GM19023 (cell line): ENCODE measurements around the gene TOP1.
"Not testable (repeated sequence)": the region's sequence is repeated elsewhere in the genome, so short reads cannot be mapped to it uniquely, and the experiment has no call there.

Experiments
- ATAC-seq: cut with Tn5 transposase; IDR thresholded peaks from one replicate; pipeline ENCODE4 v1.9.1; 2021; ENCODE audit warnings: mild to moderate bottlenecking, moderate library complexity; ENCODE audit not compliant: unreplicated experiment

Gene TOP1

GRCh38 chr20:41003143-41003935 lies 25.3 kb upstream of the TOP1 start:
- ATAC-seq: no peak

GRCh38 chr20:41003936-41004294 lies 24.7 kb upstream of the TOP1 start:
- ATAC-seq: not testable (repeated sequence)

GRCh38 chr20:41004531-41005360 lies 23.9 kb upstream of the TOP1 start:
- ATAC-seq: no peak

- ATAC-seq: no peak
These were observed 23.3 kb upstream of the TOP1 start for GRCh38 chr20:41005361-41005729.

GRCh38 chr20:41006126-41006935 lies 22.3 kb upstream of the TOP1 start:
- ATAC-seq: no peak

- no peak for ATAC-seq
These were observed 21.6 kb upstream of the TOP1 start for GRCh38 chr20:41006936-41007474.

- no peak for ATAC-seq
These were observed 21.1 kb upstream of the TOP1 start for GRCh38 chr20:41007481-41007880.

- ATAC-seq: no peak
These were observed 18.7 kb upstream of the TOP1 start for GRCh38 chr20:41009946-41010345.

- peak; percentile 93 for ATAC-seq
These were observed 17.0 kb upstream of the TOP1 start for GRCh38 chr20:41011551-41012067.

- ATAC-seq: no peak
These were observed 14.0 kb upstream of the TOP1 start for GRCh38 chr20:41014561-41015088.

GRCh38 chr20:41017448-41018042 lies 11.1 kb upstream of the TOP1 start:
- no peak for ATAC-seq

- ATAC-seq: no peak
These were observed 10.5 kb upstream of the TOP1 start for GRCh38 chr20:41018153-41018552.

GRCh38 chr20:41023549-41023948 lies 5.1 kb upstream of the TOP1 start:
- ATAC-seq: no peak

GRCh38 chr20:41027366-41027765 lies 1.3 kb upstream of the TOP1 start:
- ATAC-seq: no peak

- ATAC-seq: no peak
These were observed 707 bp upstream of the TOP1 start for GRCh38 chr20:41027872-41028358.

GRCh38 chr20:41029150-41029901 lies 704 bp downstream of the TOP1 start:
- peak; percentile 18 for ATAC-seq

GRCh38 chr20:41030061-41030460 lies 1.4 kb downstream of the TOP1 start:
- no peak for ATAC-seq

- no peak for ATAC-seq
These were observed 2.1 kb downstream of the TOP1 start for GRCh38 chr20:41030531-41031242.

GRCh38 chr20:41031243-41031619 lies 2.6 kb downstream of the TOP1 start:
- ATAC-seq: no peak
